Ovary (tissue), 9 donors: ENCODE results near the gene CHST9. TPM values are rescaled to one million over a fixed set of nuclear protein-coding genes. Genes with fewer than 3 reads are reported as not detected.

Source experiments
- DNase-seq, 5 donors: peaks; one replicate each; pipeline ENCODE4 v3.0.0-alpha.2; 2019 to 2020
- H3K27ac ChIP-seq, 2 donors: fragments of 200-600 bp; one replicate each; pipeline versions ENCODE4 v1.5.1 to v1.8.0; 2019 to 2022
- H3K27me3 ChIP-seq: fragments of 200-600 bp; one replicate; pipeline ENCODE4 v1.8.0; 2022
- H3K36me3 ChIP-seq: fragments of 200-600 bp; sonication (generic); one replicate; pipeline ENCODE4 v1.5.1; 2019
- H3K4me1 ChIP-seq: one replicate; pipeline ENCODE4 v1.8.1; 2013; ENCODE audit warnings: mild to moderate bottlenecking, moderate library complexity; ENCODE audit not compliant: insufficient read depth
- H3K4me3 ChIP-seq: fragments of 200-600 bp; sonication (generic); one replicate; pipeline ENCODE4 v1.5.1; 2017
- H3K9me3 ChIP-seq, 2 donors: fragments of 200-600 bp in 1 of 2; sonication (generic) in 1 of 2; one replicate each; pipeline versions ENCODE4 v1.5.1 to v1.8.1; 2013 to 2019; ENCODE audit warnings: mild to moderate bottlenecking in 1 of 2, moderate library complexity in 1 of 2
- EP300 ChIP-seq: sonication (generic); formaldehyde crosslinking; IDR thresholded peaks from one replicate; pipeline ENCODE4 v1.6.1; 2017; ENCODE audit warnings: antibody characterized with exemption
- POLR2A ChIP-seq: fragments of 450-650 bp; IDR thresholded peaks from one replicate; pipeline ENCODE4 v1.6.1; 2017; ENCODE audit warnings: antibody characterized with exemption, mild to moderate bottlenecking, moderate library complexity
- WGBS, 3 donors: extraction: QIAGEN DNeasy Blood & Tissue Kit in 1 of 3; methylation state at CpG; one replicate each; pipeline versions ENCODE4 v1.1.5 to v1.1.7; 2013 to 2017; 5-methylcytosine and 5-hydroxymethylcytosine counted together
- intact Hi-C, 4 donors: fragments of 100-400 bp; cut with DNase I; formaldehyde crosslinking; loops; one replicate each; pipeline versions ENCODE4 v1.11.0 to v1.15.1; 2022 to 2023
- polyA plus RNA-seq, 2 donors: library from polyadenylated mRNA; stranded (reverse); fragments of 200-250 nt in 1 of 2; fragments of 350-450 nt in 1 of 2; fragmentation: Illumina TruSeq in 1 of 2; extraction: RNeasy Lipid Tissue Mini Kit (QIAGEN cat#74804) in 1 of 2; gene quantifications; one replicate each; pipeline ENCODE4 v1.2.3, GENCODE V29; 2013 to 2014
- total RNA-seq, 7 donors: library from RNA; depleted of rRNA in 2 of 7; stranded (reverse); fragments of >200 nt in 2 of 7; fragmentation: NEBNext Ultra II Directional in 3 of 7; extraction: Animal tissue kit (Norgen Biotek cat#: 25700) in 3 of 7; gene quantifications; one replicate each; pipeline versions ENCODE4 v1.1.0 to v1.2.4, GENCODE V29; 2016 to 2023
- TF ChIP-seq, protein P1 (sequence below), 3 donors: fragments of 450-650 bp in 2 of 3; fragments of 200-600 bp in 1 of 3; IDR thresholded peaks; one replicate each; pipeline versions ENCODE4 v1.5.1 to v1.8.0; 2016 to 2022; ENCODE audit warnings: antibody characterized with exemption in 3 of 3, mild to moderate bottlenecking in 1 of 3
- donor health status: DM: no; HTN: no; CAD: no; lungs with moderate emphysema.
- donor health status: DM: no; HTN: no; CAD: no.
- donor health status: Bipolar disorder and iron deficiency.
- donor health status: DM: yes; HTN: yes; CAD: no.
- donor health status: DM: no; HTN: no; CAD: no.
- donor health status: DM: yes; HTN: yes; CAD: no.

Gene CHST9
- total and polyA plus RNA-seq, 9 donors = 0.02 to 3.6 (median 0.12) TPM; not detected in 1

DNA sequence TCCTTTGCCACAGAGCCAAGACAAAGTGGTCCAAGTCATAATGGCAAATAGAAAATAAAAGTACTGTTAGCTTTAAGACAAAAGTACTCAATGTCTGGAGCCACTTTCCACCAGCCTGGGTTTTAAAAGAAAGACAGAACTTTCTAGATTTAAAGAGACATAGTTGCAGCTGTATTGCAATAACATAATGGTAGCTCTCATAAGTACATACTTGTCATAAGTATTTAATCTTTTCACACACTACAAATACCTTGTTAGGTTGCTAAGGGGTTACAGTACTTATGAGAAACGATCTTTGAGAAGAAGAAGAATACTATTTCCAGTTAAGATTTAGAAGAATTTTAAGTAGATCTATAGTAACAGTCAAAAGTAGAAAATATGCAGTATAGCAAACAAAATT lies 290.7 kb downstream of the CHST9 start:
- Histone ChIP-seq H3K36me3 (no peaks in the 10 kb centered on the region), H3K4me1 (no peaks in the 10 kb centered on the region), H3K27ac (no peak overlapping the region), H3K4me3 (no peak overlapping the region), H3K27me3 (no peaks in the 10 kb centered on the region), H3K9me3 (no peaks in the 10 kb centered on the region)
- 52 to 67% (median 60%) methylated on average over 1 of the region's 1 CpG for WGBS, 3 donors
- TF ChIP-seq POLR2A (no peak), EP300 (no peak)
- TF ChIP-seq, protein P1, sequence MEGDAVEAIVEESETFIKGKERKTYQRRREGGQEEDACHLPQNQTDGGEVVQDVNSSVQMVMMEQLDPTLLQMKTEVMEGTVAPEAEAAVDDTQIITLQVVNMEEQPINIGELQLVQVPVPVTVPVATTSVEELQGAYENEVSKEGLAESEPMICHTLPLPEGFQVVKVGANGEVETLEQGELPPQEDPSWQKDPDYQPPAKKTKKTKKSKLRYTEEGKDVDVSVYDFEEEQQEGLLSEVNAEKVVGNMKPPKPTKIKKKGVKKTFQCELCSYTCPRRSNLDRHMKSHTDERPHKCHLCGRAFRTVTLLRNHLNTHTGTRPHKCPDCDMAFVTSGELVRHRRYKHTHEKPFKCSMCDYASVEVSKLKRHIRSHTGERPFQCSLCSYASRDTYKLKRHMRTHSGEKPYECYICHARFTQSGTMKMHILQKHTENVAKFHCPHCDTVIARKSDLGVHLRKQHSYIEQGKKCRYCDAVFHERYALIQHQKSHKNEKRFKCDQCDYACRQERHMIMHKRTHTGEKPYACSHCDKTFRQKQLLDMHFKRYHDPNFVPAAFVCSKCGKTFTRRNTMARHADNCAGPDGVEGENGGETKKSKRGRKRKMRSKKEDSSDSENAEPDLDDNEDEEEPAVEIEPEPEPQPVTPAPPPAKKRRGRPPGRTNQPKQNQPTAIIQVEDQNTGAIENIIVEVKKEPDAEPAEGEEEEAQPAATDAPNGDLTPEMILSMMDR (IDR thresholded peaks at IDR 0.05) = no peak
- intact Hi-C loops = no loop called here
- DNase-seq = no peak

DNA sequence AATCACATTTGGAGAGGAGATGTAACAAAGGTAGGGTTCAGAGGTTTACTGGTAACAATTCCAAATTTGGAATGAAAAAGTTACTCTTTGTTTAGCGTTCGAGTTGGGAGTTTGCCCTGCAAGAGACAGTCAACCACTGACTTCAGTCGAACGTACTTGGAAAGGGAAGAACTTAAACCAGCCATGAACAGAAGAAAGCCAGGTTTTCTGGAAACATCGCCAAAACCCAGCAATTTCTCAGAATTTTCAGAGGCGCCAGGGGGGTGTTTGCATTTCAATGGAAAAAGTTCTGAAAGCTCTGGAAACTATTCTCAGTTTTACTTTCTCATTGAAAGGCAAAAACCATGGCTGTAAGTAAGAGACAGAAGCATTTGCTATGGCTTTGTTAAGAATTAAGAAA lies 291.1 kb downstream of the CHST9 start:
- no peaks in the 10 kb centered on the region for H3K9me3 ChIP-seq
- H3K36me3 ChIP-seq = no peaks in the 10 kb centered on the region
- H3K27me3 ChIP-seq = no peaks in the 10 kb centered on the region
- intact Hi-C loops = no loop called here
- no peak overlapping the region for H3K4me3 ChIP-seq
- 40 to 51% (median 45%) methylated on average over 6 of the region's 6 CpGs for WGBS, 3 donors
- DNase-seq = no peak
- no peaks in the 10 kb centered on the region for H3K4me1 ChIP-seq
- TF ChIP-seq, protein P1 (IDR thresholded peaks at IDR 0.05) = no peak
- no peak for TF ChIP-seq POLR2A
- TF ChIP-seq EP300 = no peak
- no peak overlapping the region for H3K27ac ChIP-seq

DNA sequence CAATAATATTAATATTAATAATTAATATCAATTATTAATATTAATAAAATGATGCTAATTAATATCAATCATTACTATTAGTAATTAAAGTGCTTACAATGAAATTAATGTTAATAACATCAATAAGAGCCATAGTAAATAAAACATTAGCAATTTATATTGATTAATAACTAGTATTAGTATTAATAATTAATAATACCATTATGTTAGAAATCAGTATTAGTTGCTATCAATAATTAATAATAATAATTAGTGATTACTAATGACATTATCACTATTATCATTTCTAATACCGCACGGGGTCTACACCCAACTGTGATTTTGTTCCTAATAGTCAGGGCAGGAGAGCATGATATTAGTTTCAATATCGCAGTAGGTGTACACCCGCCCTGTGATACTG lies 296.8 kb downstream of the CHST9 start:
- TF ChIP-seq EP300 (no peak), POLR2A (no peak)
- TF ChIP-seq, protein P1 (IDR thresholded peaks at IDR 0.05) = no peak
- 94 to 96% (median 95%) methylated on average over 4 of the region's 4 CpGs for WGBS, 3 donors
- no peaks in the 10 kb centered on the region for H3K4me1 ChIP-seq
- no peaks in the 10 kb centered on the region for H3K36me3 ChIP-seq
- H3K27ac ChIP-seq = no peak overlapping the region
- H3K9me3 ChIP-seq = no peaks in the 10 kb centered on the region
- no peak for DNase-seq
- intact Hi-C loops = no loop called here
- H3K4me3 ChIP-seq = no peak overlapping the region
- H3K27me3 ChIP-seq = no peaks in the 10 kb centered on the region

DNA sequence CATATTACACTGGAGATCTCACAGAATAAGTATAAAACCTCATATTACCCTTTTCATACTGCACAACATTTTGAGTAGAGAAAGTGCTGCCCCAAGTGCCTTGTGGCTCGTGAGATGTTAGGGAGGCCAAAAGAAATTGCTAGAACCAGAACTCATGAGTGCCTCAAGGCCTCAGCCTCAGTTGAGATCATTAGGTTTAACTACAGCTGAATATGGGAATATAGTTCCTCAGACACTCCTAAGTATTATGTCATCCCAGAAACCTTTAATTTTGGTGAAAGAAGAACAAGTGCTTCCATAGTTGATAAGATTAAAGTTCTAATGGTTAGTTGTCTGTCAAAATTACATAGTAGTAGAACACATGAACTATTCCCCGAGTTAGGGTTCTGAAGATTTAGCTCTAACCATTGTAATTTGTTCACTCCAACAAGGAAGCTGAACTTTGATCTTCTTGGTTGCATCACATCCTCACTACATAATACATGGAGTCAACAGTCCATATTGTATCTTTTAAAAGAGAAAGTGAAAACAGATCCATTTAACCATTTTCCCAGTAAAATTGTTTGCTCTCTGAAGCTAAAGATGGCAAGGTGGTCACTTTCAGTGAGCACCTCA lies 310.0 kb downstream of the CHST9 start:
- no peak for TF ChIP-seq POLR2A
- TF ChIP-seq EP300 = no peak
- TF ChIP-seq, protein P1 (IDR thresholded peaks at IDR 0.05) = no peak
- intact Hi-C loops = no loop called here
- no peaks in the 10 kb centered on the region for H3K36me3 ChIP-seq
- H3K4me3 ChIP-seq = no peak overlapping the region
- no peak for DNase-seq
- 85 to 93% (median 91%) methylated on average over 2 of the region's 2 CpGs for WGBS, 3 donors
- no peaks in the 10 kb centered on the region for H3K27me3 ChIP-seq
- H3K27ac ChIP-seq = no peak overlapping the region
- peaks cover 2% of the 10 kb centered on the region for H3K4me1 ChIP-seq
- H3K9me3 ChIP-seq = no peaks in the 10 kb centered on the region
